H1 (cell line): ENCODE results near the gene OR2T11. TPM values are rescaled to one million over a fixed set of nuclear protein-coding genes. Genes with fewer than 3 reads are reported as not detected.

Source experiments
- CTCF ChIA-PET: fragments of 300-600 bp; sonication (Branson Sonifier 250); formaldehyde crosslinking; loops from one replicate; lab custom pipeline; 2021; ENCODE audit not compliant: partially characterized antibody; lab: Charles Lee
- POLR2A ChIA-PET: fragments of 300-600 bp; sonication (Branson Sonifier 250); formaldehyde crosslinking; loops from one replicate; lab custom pipeline; 2021; ENCODE audit warnings: inconsistent platforms; ENCODE audit not compliant: partially characterized antibody; lab: Charles Lee
- DNase-seq, 2 experiments: peaks; one replicate each; pipeline versions ENCODE4 v3.0.0 to v3.0.0-alpha.2; 2010 to 2022; ENCODE audit warnings: low spot score in 2 of 2, low read depth in 1 of 2, mixed read lengths in 1 of 2
- FAIRE-seq: peaks from 2 replicates; lab custom pipeline; 2011; peaks lifted over from hg19 to GRCh38; lab: Jason Lieb, UNC
- H2AFZ ChIP-seq: 2 replicates; pipeline ENCODE4 v1.8.1; 2012; ENCODE audit warnings: low read length, inconsistent platforms
- H2AK5ac ChIP-seq: 2 replicates; pipeline ENCODE4 v1.6.1; 2013; ENCODE audit warnings: low read depth, low read length
- H2BK120ac ChIP-seq: replicated peaks from 2 replicates; pipeline ENCODE3; 2013; ENCODE audit warnings: low read depth, low read length, inconsistent platforms
- H2BK12ac ChIP-seq: 2 replicates; pipeline ENCODE4 v1.6.1; 2013; ENCODE audit warnings: low read depth, low read length
- H2BK15ac ChIP-seq: 2 replicates; pipeline ENCODE4 v1.6.1; 2013; ENCODE audit warnings: low read length
- H2BK20ac ChIP-seq: 2 replicates; pipeline ENCODE4 v1.6.1; 2013; ENCODE audit warnings: low read length
- H2BK5ac ChIP-seq: 2 replicates; pipeline ENCODE4 v1.6.1; 2013; ENCODE audit warnings: low read depth, low read length
- H3K14ac ChIP-seq: 2 replicates; pipeline ENCODE4 v1.6.1; 2013; ENCODE audit warnings: inconsistent platforms; ENCODE audit not compliant: insufficient read length
- H3K18ac ChIP-seq: 2 replicates; pipeline ENCODE4 v1.6.1; 2013; ENCODE audit warnings: low read length; ENCODE audit errors: extremely low read depth
- H3K23ac ChIP-seq: 2 replicates; pipeline ENCODE4 v1.6.1; 2013; ENCODE audit warnings: inconsistent platforms; ENCODE audit not compliant: insufficient read length
- H3K23me2 ChIP-seq: 2 replicates; pipeline ENCODE4 v1.6.1; 2013; ENCODE audit warnings: low read depth, low read length
- H3K27ac ChIP-seq: 2 replicates; pipeline ENCODE4 v1.6.1; 2011; ENCODE audit warnings: low read depth, low read length, inconsistent platforms
- H3K27me3 ChIP-seq, 4 experiments: replicated peaks in 1 of 4; 1 replicate in 1 of 4; 2 replicates in 3 of 4; pipeline versions ENCODE4 v1.6.1 to v1.8.1; 2011 to 2013; ENCODE audit warnings: low read length in 3 of 4, mild to moderate bottlenecking in 3 of 4, inconsistent platforms in 2 of 4, mixed read lengths in 2 of 4, moderate library complexity in 1 of 4; ENCODE audit not compliant: control insufficient read depth in 3 of 4, insufficient read depth in 3 of 4; ENCODE audit errors: extremely low read depth in 1 of 4
- H3K36me3 ChIP-seq, 4 experiments: 2 replicates each; pipeline versions ENCODE4 v1.6.1 to v1.8.1; 2011 to 2013; ENCODE audit warnings: mild to moderate bottlenecking in 4 of 4, low read length in 3 of 4, moderate library complexity in 2 of 4, control low read depth in 1 of 4, inconsistent platforms in 1 of 4; ENCODE audit not compliant: insufficient read depth in 4 of 4, control insufficient read depth in 2 of 4
- H3K4ac ChIP-seq: replicated peaks from 2 replicates; pipeline ENCODE3; 2013; ENCODE audit warnings: low read length, low read depth, mixed read lengths, inconsistent platforms; ENCODE audit not compliant: insufficient read length
- H3K4me1 ChIP-seq, 4 experiments: replicated peaks in 1 of 4; 1 replicate in 1 of 4; 2 replicates in 3 of 4; pipeline versions ENCODE4 v1.6.1 to v1.8.1; 2011 to 2013; ENCODE audit warnings: low read length in 3 of 4, inconsistent platforms in 2 of 4, mixed read lengths in 1 of 4; ENCODE audit not compliant: insufficient read depth in 4 of 4, control insufficient read depth in 3 of 4
- H3K4me2 ChIP-seq, 2 experiments: 2 replicates each; pipeline versions ENCODE4 v1.6.1 to v1.8.1; 2011 to 2013; ENCODE audit warnings: low read depth in 2 of 2, low read length in 2 of 2, control low read depth in 1 of 2, inconsistent platforms in 1 of 2, mild to moderate bottlenecking in 1 of 2; ENCODE audit not compliant: insufficient read depth in 1 of 2
- H3K4me3 ChIP-seq, 4 experiments: fragments of 200-600, 300-600 bp in 1 of 4; sonication (generic), shearing (Covaris generic), sonication (Bioruptor Twin) in 1 of 4; 2 replicates each; pipeline versions ENCODE4 v1.5.1 to v1.8.1; 2011 to 2016; ENCODE audit warnings: low read length in 4 of 4, low read depth in 3 of 4, control low read depth in 2 of 4, inconsistent platforms in 2 of 4, mild to moderate bottlenecking in 2 of 4, mixed read lengths in 1 of 4, moderate library complexity in 1 of 4; ENCODE audit not compliant: insufficient read depth in 2 of 4; ENCODE audit errors: extremely low read depth in 1 of 4
- H3K56ac ChIP-seq: replicated peaks from 2 replicates; pipeline ENCODE3; 2013; ENCODE audit warnings: low read depth, mild to moderate bottlenecking, mixed read lengths, low read length, inconsistent platforms; ENCODE audit not compliant: insufficient read length
- H3K79me1 ChIP-seq: 2 replicates; pipeline ENCODE4 v1.6.1; 2013; ENCODE audit warnings: low read depth, low read length, control low read depth
- H3K79me2 ChIP-seq, 2 experiments: 2 replicates each; pipeline versions ENCODE4 v1.6.1 to v1.8.1; 2012 to 2013; ENCODE audit warnings: low read length in 2 of 2, mild to moderate bottlenecking in 2 of 2, inconsistent platforms in 1 of 2; ENCODE audit not compliant: insufficient read depth in 2 of 2, control insufficient read depth in 1 of 2
- H3K9ac ChIP-seq, 4 experiments: replicated peaks in 1 of 4; 1 replicate in 1 of 4; 2 replicates in 3 of 4; pipeline versions ENCODE4 v1.6.1 to v1.8.1; 2011 to 2013; ENCODE audit warnings: low read depth in 3 of 4, low read length in 3 of 4, control low read depth in 2 of 4, mild to moderate bottlenecking in 2 of 4, moderate library complexity in 2 of 4, inconsistent platforms in 1 of 4; ENCODE audit errors: extremely low read depth in 1 of 4
- H3K9me3 ChIP-seq, 2 experiments: 2 replicates each; pipeline versions ENCODE4 v1.6.1 to v1.8.1; 2012 to 2013; ENCODE audit warnings: mild to moderate bottlenecking in 2 of 2, moderate library complexity in 2 of 2, control low read depth in 1 of 2, inconsistent platforms in 1 of 2, low read depth in 1 of 2, low read length in 1 of 2, mixed read lengths in 1 of 2; ENCODE audit not compliant: insufficient read depth in 2 of 2
- H4K20me1 ChIP-seq, 2 experiments: replicated peaks in 1 of 2; 2 replicates each; pipeline versions ENCODE3 to v1.8.1; 2011 to 2013; ENCODE audit warnings: inconsistent platforms in 2 of 2, low read length in 2 of 2, mild to moderate bottlenecking in 1 of 2; ENCODE audit not compliant: insufficient read depth in 2 of 2, control insufficient read depth in 1 of 2
- H4K5ac ChIP-seq: 2 replicates; pipeline ENCODE4 v1.6.1; 2013; ENCODE audit warnings: low read length, low read depth, mixed read lengths, inconsistent platforms; ENCODE audit not compliant: insufficient read length
- H4K8ac ChIP-seq: 2 replicates; pipeline ENCODE4 v1.8.0; 2013; ENCODE audit warnings: mild to moderate bottlenecking, moderate library complexity, low read length, inconsistent platforms; ENCODE audit not compliant: insufficient read depth; ENCODE audit errors: extremely low read depth
- H4K91ac ChIP-seq: replicated peaks from 2 replicates; pipeline ENCODE3; 2013; ENCODE audit warnings: low read length, mixed read lengths, inconsistent platforms; ENCODE audit not compliant: insufficient read length
- BRCA1 ChIP-seq: IDR thresholded peaks from 2 replicates; pipeline ENCODE4 v1.6.1; 2012; ENCODE audit warnings: low read depth, low read length, improper control_type of control experiment
- CTCF ChIP-seq, 3 experiments: IDR thresholded peaks; 1 replicate in 2 of 3; 2 replicates in 1 of 3; pipeline versions ENCODE4 v1.5.1 to v1.6.1; 2011; ENCODE audit warnings: low read length in 3 of 3, mild to moderate bottlenecking in 3 of 3, inconsistent platforms in 2 of 3, low read depth in 1 of 3, moderate library complexity in 1 of 3; ENCODE audit not compliant: insufficient read depth in 1 of 3; ENCODE audit errors: control extremely low read depth in 1 of 3
- GABPA ChIP-seq: IDR thresholded peaks from 2 replicates; pipeline ENCODE4 v1.6.1; 2011; ENCODE audit warnings: mild to moderate bottlenecking, low read length, moderate library complexity, borderline replicate concordance; ENCODE audit not compliant: insufficient read depth
- JUND ChIP-seq: IDR thresholded peaks from 2 replicates; pipeline ENCODE4 v1.6.1; 2011; ENCODE audit warnings: mild to moderate bottlenecking, improper control_type of control experiment, low read length
- MAX ChIP-seq: IDR thresholded peaks from 2 replicates; pipeline ENCODE4 v1.6.1; 2012; ENCODE audit warnings: inconsistent platforms
- POU5F1 ChIP-seq: IDR thresholded peaks from 2 replicates; pipeline ENCODE4 v1.6.1; 2011; ENCODE audit warnings: low read depth, mild to moderate bottlenecking, low read length, moderate library complexity
- RAD21 ChIP-seq, 2 experiments: IDR thresholded peaks in 1 of 2; conservative IDR thresholded peaks in 1 of 2; 2 replicates each; pipeline ENCODE4 v1.6.1; 2011; ENCODE audit warnings: low read depth in 2 of 2, low read length in 2 of 2, improper control_type of control experiment in 1 of 2, inconsistent platforms in 1 of 2, mild to moderate bottlenecking in 1 of 2, moderate library complexity in 1 of 2
- RBBP5 ChIP-seq: IDR thresholded peaks from 2 replicates; pipeline ENCODE4 v1.7.1; 2012; ENCODE audit warnings: low read depth, mild to moderate bottlenecking, inconsistent platforms, low read length, moderate library complexity, borderline replicate concordance
- RFX5 ChIP-seq: IDR thresholded peaks from 2 replicates; pipeline ENCODE4 v1.6.1; 2011; ENCODE audit warnings: low read depth, low read length, improper control_type of control experiment, borderline replicate concordance
- RXRA ChIP-seq: IDR thresholded peaks from 2 replicates; pipeline ENCODE4 v1.6.1; 2011; ENCODE audit warnings: low read depth, mild to moderate bottlenecking, low read length, moderate library complexity; ENCODE audit not compliant: insufficient read depth
- SIX5 ChIP-seq: IDR thresholded peaks from 2 replicates; pipeline ENCODE4 v1.6.1; 2011; ENCODE audit warnings: mild to moderate bottlenecking, low read depth, low read length
- WGBS, 2 experiments: shearing (Covaris generic) in 1 of 2; methylation state at CpG; one replicate each; pipeline versions ENCODE4 v1.1.6 to v1.1.7; 2013 to 2015; ENCODE audit warnings: low lambda C conversion rate in 2 of 2, mixed read lengths in 2 of 2, inconsistent platforms in 1 of 2, low coverage in 1 of 2, missing lambda C conversion rate in 1 of 2; ENCODE audit not compliant: insufficient replicate concordance in 2 of 2, insufficient coverage in 1 of 2, insufficient read length in 1 of 2; ENCODE audit errors: extremely low coverage in 1 of 2, missing lambda C conversion rate in 1 of 2; 5-methylcytosine and 5-hydroxymethylcytosine counted together
- polyA plus RNA-seq, 7 experiments: library from polyadenylated mRNA; depleted of rRNA in 3 of 7; stranded (reverse) in 5 of 7; unstranded in 2 of 7; fragments of >200 nt in 5 of 7; fragments of 200-250 nt in 2 of 7; gene quantifications; 1 replicate in 5 of 7; 2 replicates in 1 of 7; 4 replicates in 1 of 7; pipeline versions ENCODE4 v1.2.1 to v1.2.3, GENCODE V29; 2011 to 2013; ENCODE audit warnings: missing spikeins in 2 of 7, mixed read lengths in 2 of 7
- total RNA-seq: library from RNA; stranded (reverse); fragmentation: NEBNext Ultra II Directional; extraction: Animal tissue kit (Norgen Biotek cat#: 25700); gene quantifications from 2 replicates; pipeline ENCODE4 v1.2.1, GENCODE V29; 2021

The OR2T11 gene
- total and polyA plus RNA-seq, 2 of the 8 experiments (the other 6 are each of a cell fraction or from before 2014, with no cell fraction given): not detected

GRCh38 chr1:248625971-248626370 is 8.9 kb downstream of the OR2T11 start:
- Histone ChIP-seq H3K56ac (no peak overlapping the region), H3K4me1 (no peaks in the 10 kb centered on the region), H3K79me1 (no peaks in the 10 kb centered on the region), H3K36me3 (no peaks in the 10 kb centered on the region), H4K8ac (no peak overlapping the region), H3K79me2 (no peaks in the 10 kb centered on the region), H3K4me3 (no peak overlapping the region), H4K5ac (no peak overlapping the region), H2BK120ac (no peak overlapping the region), H2BK12ac (no peak overlapping the region), H3K9ac (no peak overlapping the region), H4K91ac (no peak overlapping the region), H3K27ac (no peak overlapping the region), H3K23ac (no peak overlapping the region), H3K14ac (no peak overlapping the region), H3K18ac (no peak overlapping the region), H3K9me3 (peaks cover 74 to 81% of the 10 kb centered on the region in 2 experiments), H2BK15ac (no peak overlapping the region), H3K4me2 (no peak overlapping the region), H4K20me1 (no peaks in the 10 kb centered on the region), H2AK5ac (no peak overlapping the region), H3K27me3 (no peaks in the 10 kb centered on the region), H2BK20ac (no peak overlapping the region), H2BK5ac (no peak overlapping the region), H3K4ac (no peak overlapping the region), H2AFZ (no peak overlapping the region), H3K23me2 (no peaks in the 10 kb centered on the region)
- WGBS, 2 experiments: 84% methylated on average over 5 of the region's 5 CpGs; no CpG with 5 or more reads in 1 of the 2 experiments
- ChIA-PET POLR2A (no interaction called here), CTCF (no interaction called here)
- no peak for TF ChIP-seq SIX5
- no peak for TF ChIP-seq MAX
- TF ChIP-seq CTCF (IDR thresholded peaks at IDR 0.05; ENCODE audit: control extremely low read depth in 1 of 3, insufficient read depth in 1 of 3, low read depth in 1 of 3, low read length in 3 of 3): no peak
- TF ChIP-seq RAD21 (IDR thresholded peaks at IDR 0.05 in 1 of 2, conservative IDR thresholded peaks at IDR 0.05 in 1 of 2; ENCODE audit: low read depth in 2 of 2, low read length in 2 of 2): no peak
- TF ChIP-seq POU5F1: no peak
- TF ChIP-seq RXRA: no peak
- TF ChIP-seq BRCA1: no peak
- no peak for TF ChIP-seq GABPA
- TF ChIP-seq RBBP5: no peak
- TF ChIP-seq RFX5: no peak
- TF ChIP-seq JUND: no peak
- DNase-seq (no peak), FAIRE-seq (no peak)
